A549 (cell line): ENCODE results near the gene SORT1.

Source experiments
- EP300 ChIP-seq, 2 experiments: fragments of >200 bp; sonication (Bioruptor Twin); formaldehyde crosslinking; IDR thresholded peaks; 2 replicates in 1 of 2; 3 replicates in 1 of 2; pipeline ENCODE4 v1.6.1; 2016 to 2017
- KDM1A ChIP-seq: fragments of 200-600 bp; sonication (generic); IDR thresholded peaks from 2 replicates; pipeline ENCODE4 v1.6.1; 2016; ENCODE audit warnings: low read depth, mild to moderate bottlenecking
- MYC ChIP-seq: IDR thresholded peaks from 2 replicates; pipeline ENCODE4 v1.6.1; 2012; ENCODE audit warnings: mild to moderate bottlenecking, inconsistent platforms, low read length, improper control_type of control experiment, borderline replicate concordance
- POLR2A ChIP-seq: IDR thresholded peaks from 2 replicates; pipeline ENCODE4 v1.6.1; 2012; ENCODE audit warnings: mild to moderate bottlenecking, low read length
- TF ChIP-seq, protein P1 (sequence below): fragments of >200 bp; sonication (Bioruptor Twin); formaldehyde crosslinking; IDR thresholded peaks from 2 replicates; pipeline ENCODE4 v1.6.1; 2016
- TF ChIP-seq, protein P2 (sequence below): fragments of >200 bp; sonication (Bioruptor Twin); formaldehyde crosslinking; IDR thresholded peaks from 3 replicates; pipeline ENCODE4 v1.5.1; 2016
- TF ChIP-seq, protein P3 (sequence below): fragments of 200-600 bp; sonication (generic); IDR thresholded peaks from 2 replicates; pipeline ENCODE4 v1.6.1; 2016; ENCODE audit warnings: antibody characterized with exemption, mild to moderate bottlenecking, moderate library complexity
- TF ChIP-seq, protein P4 (sequence below): IDR thresholded peaks from 2 replicates; pipeline ENCODE4 v1.6.1; 2012

DNA sequence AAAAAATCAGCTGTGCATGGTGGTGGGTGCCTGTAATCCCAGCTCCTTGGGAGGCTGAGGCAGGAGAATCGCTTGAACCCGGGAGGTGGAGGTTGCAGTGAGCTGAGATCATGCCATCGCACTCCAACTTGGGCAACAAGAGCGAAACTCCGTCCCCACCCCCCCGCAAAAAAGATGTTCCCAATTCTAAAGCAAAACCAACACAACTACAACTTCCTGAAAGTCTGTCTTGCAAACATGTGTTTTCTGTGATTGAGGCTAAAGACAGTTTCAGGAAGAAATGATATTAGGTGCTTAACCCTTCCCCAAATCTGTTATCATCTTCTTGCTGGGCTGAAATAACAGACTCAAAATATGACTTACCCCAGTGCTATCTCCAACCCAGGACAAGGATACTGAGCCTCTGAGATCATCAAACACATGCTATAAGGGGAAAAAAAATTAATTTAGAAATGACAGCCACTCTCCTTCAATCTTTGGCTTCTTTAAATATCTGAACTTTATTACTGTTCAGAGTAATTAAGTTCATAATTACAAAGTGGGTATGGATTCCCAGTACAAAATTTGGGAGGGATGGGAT, 28.5 kb downstream of the SORT1 start:
- no peak for TF ChIP-seq POLR2A
- TF ChIP-seq, protein P1, sequence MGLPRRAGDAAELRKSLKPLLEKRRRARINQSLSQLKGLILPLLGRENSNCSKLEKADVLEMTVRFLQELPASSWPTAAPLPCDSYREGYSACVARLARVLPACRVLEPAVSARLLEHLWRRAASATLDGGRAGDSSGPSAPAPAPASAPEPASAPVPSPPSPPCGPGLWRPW = no peak
- TF ChIP-seq, protein P2, sequence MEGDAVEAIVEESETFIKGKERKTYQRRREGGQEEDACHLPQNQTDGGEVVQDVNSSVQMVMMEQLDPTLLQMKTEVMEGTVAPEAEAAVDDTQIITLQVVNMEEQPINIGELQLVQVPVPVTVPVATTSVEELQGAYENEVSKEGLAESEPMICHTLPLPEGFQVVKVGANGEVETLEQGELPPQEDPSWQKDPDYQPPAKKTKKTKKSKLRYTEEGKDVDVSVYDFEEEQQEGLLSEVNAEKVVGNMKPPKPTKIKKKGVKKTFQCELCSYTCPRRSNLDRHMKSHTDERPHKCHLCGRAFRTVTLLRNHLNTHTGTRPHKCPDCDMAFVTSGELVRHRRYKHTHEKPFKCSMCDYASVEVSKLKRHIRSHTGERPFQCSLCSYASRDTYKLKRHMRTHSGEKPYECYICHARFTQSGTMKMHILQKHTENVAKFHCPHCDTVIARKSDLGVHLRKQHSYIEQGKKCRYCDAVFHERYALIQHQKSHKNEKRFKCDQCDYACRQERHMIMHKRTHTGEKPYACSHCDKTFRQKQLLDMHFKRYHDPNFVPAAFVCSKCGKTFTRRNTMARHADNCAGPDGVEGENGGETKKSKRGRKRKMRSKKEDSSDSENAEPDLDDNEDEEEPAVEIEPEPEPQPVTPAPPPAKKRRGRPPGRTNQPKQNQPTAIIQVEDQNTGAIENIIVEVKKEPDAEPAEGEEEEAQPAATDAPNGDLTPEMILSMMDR = no peak
- no peak for TF ChIP-seq KDM1A
- TF ChIP-seq, protein P3, sequence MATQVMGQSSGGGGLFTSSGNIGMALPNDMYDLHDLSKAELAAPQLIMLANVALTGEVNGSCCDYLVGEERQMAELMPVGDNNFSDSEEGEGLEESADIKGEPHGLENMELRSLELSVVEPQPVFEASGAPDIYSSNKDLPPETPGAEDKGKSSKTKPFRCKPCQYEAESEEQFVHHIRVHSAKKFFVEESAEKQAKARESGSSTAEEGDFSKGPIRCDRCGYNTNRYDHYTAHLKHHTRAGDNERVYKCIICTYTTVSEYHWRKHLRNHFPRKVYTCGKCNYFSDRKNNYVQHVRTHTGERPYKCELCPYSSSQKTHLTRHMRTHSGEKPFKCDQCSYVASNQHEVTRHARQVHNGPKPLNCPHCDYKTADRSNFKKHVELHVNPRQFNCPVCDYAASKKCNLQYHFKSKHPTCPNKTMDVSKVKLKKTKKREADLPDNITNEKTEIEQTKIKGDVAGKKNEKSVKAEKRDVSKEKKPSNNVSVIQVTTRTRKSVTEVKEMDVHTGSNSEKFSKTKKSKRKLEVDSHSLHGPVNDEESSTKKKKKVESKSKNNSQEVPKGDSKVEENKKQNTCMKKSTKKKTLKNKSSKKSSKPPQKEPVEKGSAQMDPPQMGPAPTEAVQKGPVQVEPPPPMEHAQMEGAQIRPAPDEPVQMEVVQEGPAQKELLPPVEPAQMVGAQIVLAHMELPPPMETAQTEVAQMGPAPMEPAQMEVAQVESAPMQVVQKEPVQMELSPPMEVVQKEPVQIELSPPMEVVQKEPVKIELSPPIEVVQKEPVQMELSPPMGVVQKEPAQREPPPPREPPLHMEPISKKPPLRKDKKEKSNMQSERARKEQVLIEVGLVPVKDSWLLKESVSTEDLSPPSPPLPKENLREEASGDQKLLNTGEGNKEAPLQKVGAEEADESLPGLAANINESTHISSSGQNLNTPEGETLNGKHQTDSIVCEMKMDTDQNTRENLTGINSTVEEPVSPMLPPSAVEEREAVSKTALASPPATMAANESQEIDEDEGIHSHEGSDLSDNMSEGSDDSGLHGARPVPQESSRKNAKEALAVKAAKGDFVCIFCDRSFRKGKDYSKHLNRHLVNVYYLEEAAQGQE = no peak
- TF ChIP-seq, protein P4, sequence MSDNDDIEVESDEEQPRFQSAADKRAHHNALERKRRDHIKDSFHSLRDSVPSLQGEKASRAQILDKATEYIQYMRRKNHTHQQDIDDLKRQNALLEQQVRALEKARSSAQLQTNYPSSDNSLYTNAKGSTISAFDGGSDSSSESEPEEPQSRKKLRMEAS = no peak
- TF ChIP-seq EP300 (IDR thresholded peaks at IDR 0.05) = no peak
- TF ChIP-seq MYC = no peak
